Measurements from ENCODE around the gene LIMK1.

The LIMK1 gene

DNA sequence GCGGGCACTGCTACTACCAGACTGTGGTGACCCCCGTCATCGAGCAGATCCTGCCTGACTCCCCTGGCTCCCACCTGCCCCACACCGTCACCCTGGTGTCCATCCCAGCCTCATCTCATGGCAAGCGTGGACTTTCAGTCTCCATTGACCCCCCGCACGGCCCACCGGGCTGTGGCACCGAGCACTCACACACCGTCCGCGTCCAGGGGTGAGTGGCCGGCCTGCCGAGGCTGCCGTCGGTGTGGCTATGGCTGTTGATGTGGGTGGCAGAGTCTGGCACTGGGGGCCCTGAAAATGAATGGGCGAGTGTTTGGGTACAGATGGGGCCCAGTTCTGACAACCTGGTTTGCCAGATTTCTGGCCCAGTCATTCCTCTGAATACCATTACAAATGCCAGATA lies 15.4 kb downstream of the LIMK1 start:
- TF ChIP-seq CTCF (conservative IDR thresholded peaks at IDR 0.05): no peak
- no peak for TF ChIP-seq ZFX (IDR thresholded peaks at IDR 0.05)
- H3K27ac ChIP-seq: no peak overlapping the region

- no peak overlapping the region for H3K27ac ChIP-seq
- TF ChIP-seq ZFX (IDR thresholded peaks at IDR 0.05) (no peak), CTCF (conservative IDR thresholded peaks at IDR 0.05) (no peak)
Measured at GRCh38 chr7:74101061-74101681, 17.6 kb downstream of the LIMK1 start.

DNA sequence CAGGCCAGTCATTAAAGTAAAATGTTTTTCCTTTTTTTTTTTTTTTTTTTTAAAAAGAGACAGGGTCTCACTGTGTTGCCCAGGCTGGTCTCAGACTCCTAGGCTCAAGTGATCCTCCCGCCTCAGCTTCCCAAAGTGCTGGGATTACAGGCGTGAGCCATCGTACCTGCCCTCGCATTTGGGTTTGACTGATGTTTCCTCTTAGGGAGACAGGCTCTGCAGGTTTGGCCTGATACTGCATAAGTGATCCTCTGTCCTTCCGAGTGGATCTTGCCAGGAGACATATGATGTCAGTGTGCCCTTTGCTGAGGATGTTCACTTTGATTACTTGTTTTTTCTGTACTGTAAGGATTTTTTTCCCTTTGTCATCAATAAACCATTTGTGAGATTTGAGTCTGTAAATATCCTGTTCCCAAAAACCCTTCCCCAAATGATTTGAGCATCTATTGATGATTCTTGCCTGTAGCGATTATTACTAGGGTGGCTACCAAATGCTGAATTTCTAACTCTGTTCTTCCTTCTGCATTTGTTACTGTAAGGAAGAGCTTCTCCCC lies 19.7 kb downstream of the LIMK1 start:
- TF ChIP-seq ZFX (IDR thresholded peaks at IDR 0.05) (no peak), CTCF (conservative IDR thresholded peaks at IDR 0.05) (no peak)
- H3K27ac ChIP-seq: no peak overlapping the region

GRCh38 chr7:74104702-74105101 lies 21.1 kb downstream of the LIMK1 start:
- no peak overlapping the region for H3K27ac ChIP-seq
- TF ChIP-seq ZFX (IDR thresholded peaks at IDR 0.05) (no peak), CTCF (conservative IDR thresholded peaks at IDR 0.05) (no peak)

DNA sequence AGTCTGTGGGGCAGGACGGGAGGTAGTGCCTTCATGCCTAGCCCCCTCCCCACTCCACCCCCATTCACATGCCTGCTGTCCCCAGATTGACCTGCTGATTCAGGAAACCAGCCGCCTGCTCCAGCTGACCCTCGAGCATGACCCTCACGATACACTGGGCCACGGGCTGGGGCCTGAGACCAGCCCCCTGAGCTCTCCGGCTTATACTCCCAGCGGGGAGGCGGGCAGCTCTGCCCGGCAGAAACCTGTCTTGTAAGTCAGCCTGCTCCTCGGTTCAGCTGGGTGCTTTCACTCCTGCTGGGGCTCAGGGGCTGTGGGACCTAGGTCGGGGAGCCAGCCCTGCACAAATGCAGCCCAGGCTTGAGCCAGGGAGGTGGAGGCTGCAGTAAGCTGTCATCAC lies 22.4 kb downstream of the LIMK1 start:
- TF ChIP-seq CTCF (conservative IDR thresholded peaks at IDR 0.05) (no peak), ZFX (IDR thresholded peaks at IDR 0.05) (no peak)
- no peak overlapping the region for H3K27ac ChIP-seq

DNA sequence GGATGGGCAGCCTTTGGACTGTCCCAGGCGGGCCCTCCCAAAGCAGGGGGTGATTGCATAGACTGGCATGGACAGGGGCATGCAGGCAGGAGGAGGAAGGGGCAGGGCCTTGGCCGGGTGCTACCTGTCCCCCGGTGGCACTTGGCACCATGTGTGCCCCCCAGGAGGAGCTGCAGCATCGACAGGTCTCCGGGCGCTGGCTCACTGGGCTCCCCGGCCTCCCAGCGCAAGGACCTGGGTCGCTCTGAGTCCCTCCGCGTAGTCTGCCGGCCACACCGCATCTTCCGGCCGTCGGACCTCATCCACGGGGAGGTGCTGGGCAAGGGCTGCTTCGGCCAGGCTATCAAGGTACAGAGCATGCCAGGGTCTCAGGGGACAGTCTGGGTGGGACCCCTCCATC lies 23.2 kb downstream of the LIMK1 start:
- no peak overlapping the region for H3K27ac ChIP-seq
- no peak for TF ChIP-seq CTCF (conservative IDR thresholded peaks at IDR 0.05)
- no peak for TF ChIP-seq ZFX (IDR thresholded peaks at IDR 0.05)

DNA sequence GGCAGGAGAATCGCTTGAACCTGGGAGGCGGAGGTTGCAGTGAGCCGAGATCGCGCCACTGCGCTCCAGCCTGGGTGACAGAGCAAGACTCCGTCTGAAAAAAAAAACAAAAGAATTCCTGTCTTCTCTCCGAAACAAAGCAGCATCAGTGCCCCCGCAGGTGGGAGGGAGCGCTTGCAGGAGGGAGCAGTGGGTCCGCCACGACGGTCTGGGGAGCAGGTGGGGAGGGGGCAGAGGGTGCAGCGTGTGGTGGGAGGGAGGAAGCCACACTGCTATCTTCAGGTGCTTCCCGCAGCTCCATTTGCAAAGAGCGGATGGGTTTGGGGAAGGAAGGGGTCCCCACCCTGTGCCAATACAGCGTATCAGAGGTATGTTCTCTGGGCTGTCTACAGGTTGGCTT lies 31.7 kb downstream of the LIMK1 start:
- no peak overlapping the region for H3K27ac ChIP-seq
- no peak for TF ChIP-seq ZFX (IDR thresholded peaks at IDR 0.05)
- TF ChIP-seq CTCF (conservative IDR thresholded peaks at IDR 0.05): no peak
